IMR-90 (cell line): ENCODE results near the gene KRTAP5-4. TPM values are rescaled to one million over a fixed set of nuclear protein-coding genes. Genes with fewer than 3 reads are reported as not detected.

Experiments used
- ATAC-seq: fragments of 200-7000 bp; cut with Tn5 transposase; 2 replicates; pipeline ENCODE4 v1.9.1; 2020; ENCODE audit warnings: low read depth, mild to moderate bottlenecking, moderate library complexity
- BruUV-seq: library from RNA; stranded (reverse); fragments of 400-500 nt; replicated peaks from 2 replicates; lab custom pipeline; 2021; lab: Mats Ljungman, UMichigan
- CTCF ChIA-PET: fragments of 300-600 bp; formaldehyde crosslinking; extraction: SDS; loops from one replicate; lab custom pipeline; 2021; ENCODE audit warnings: antibody characterized with exemption; lab: Yijun Ruan, JAX
- POLR2A ChIA-PET: fragments of 300-600 bp; sonication (Branson Sonifier 250); formaldehyde crosslinking; loops from one replicate; lab custom pipeline; 2022; ENCODE audit warnings: antibody characterized with exemption; ENCODE audit not compliant: unreplicated experiment; lab: Charles Lee
- DNase-seq: peaks from one replicate; pipeline ENCODE4 v3.0.0; 2013
- H2AFZ ChIP-seq: replicated peaks from 2 replicates; pipeline ENCODE3; 2013; ENCODE audit warnings: low read length, mild to moderate bottlenecking; ENCODE audit not compliant: poor library complexity
- H2AK5ac ChIP-seq: 2 replicates; pipeline ENCODE4 v1.6.1; 2013; ENCODE audit warnings: low read depth, low read length, inconsistent platforms
- H2AK9ac ChIP-seq: replicated peaks from 2 replicates; pipeline ENCODE3; 2013; ENCODE audit warnings: mild to moderate bottlenecking, low read depth, low read length, moderate library complexity; ENCODE audit not compliant: poor library complexity
- H2BK120ac ChIP-seq: 2 replicates; pipeline ENCODE4 v1.6.1; 2013; ENCODE audit warnings: low read depth, low read length, inconsistent platforms
- H2BK15ac ChIP-seq: 3 replicates; pipeline ENCODE4 v1.6.1; 2013; ENCODE audit warnings: low read depth, low read length, inconsistent platforms
- H2BK20ac ChIP-seq: 2 replicates; pipeline ENCODE4 v1.6.1; 2013; ENCODE audit warnings: low read depth, mild to moderate bottlenecking, inconsistent platforms, low read length, moderate library complexity
- H2BK5ac ChIP-seq: 2 replicates; pipeline ENCODE4 v1.6.1; 2013; ENCODE audit warnings: mild to moderate bottlenecking, low read depth, low read length, inconsistent platforms; ENCODE audit not compliant: poor library complexity, severe bottlenecking
- H3K14ac ChIP-seq: replicated peaks from 2 replicates; pipeline ENCODE4 v1.6.1; 2013; ENCODE audit warnings: low read depth, low read length, inconsistent platforms
- H3K18ac ChIP-seq: 2 replicates; pipeline ENCODE4 v1.6.1; 2013; ENCODE audit warnings: low read depth, low read length, control low read depth
- H3K23ac ChIP-seq: 2 replicates; pipeline ENCODE4 v1.6.1; 2013; ENCODE audit warnings: low read depth, low read length, inconsistent platforms
- H3K27ac ChIP-seq: 2 replicates; pipeline ENCODE4 v1.5.1; 2013; ENCODE audit warnings: mild to moderate bottlenecking, control low read depth, low read length; ENCODE audit not compliant: insufficient read depth
- H3K27me3 ChIP-seq: 2 replicates; pipeline ENCODE4 v1.6.1; 2013; ENCODE audit warnings: low read length; ENCODE audit not compliant: control insufficient read depth, insufficient read depth
- H3K36me3 ChIP-seq: 2 replicates; pipeline ENCODE4 v1.6.1; 2013; ENCODE audit warnings: low read length, mixed read lengths; ENCODE audit not compliant: control insufficient read depth, insufficient read depth
- H3K4ac ChIP-seq: 2 replicates; pipeline ENCODE4 v1.6.1; 2013; ENCODE audit warnings: low read depth, low read length, inconsistent platforms
- H3K4me1 ChIP-seq: 2 replicates; pipeline ENCODE4 v1.6.1; 2013; ENCODE audit warnings: low read length, mixed read lengths; ENCODE audit not compliant: control insufficient read depth, insufficient read depth
- H3K4me2 ChIP-seq: 2 replicates; pipeline ENCODE4 v1.6.1; 2013; ENCODE audit warnings: low read depth, mild to moderate bottlenecking, control low read depth, low read length, moderate library complexity
- H3K4me3 ChIP-seq: 2 replicates; pipeline ENCODE4 v1.5.1; 2013; ENCODE audit warnings: low read depth, mild to moderate bottlenecking, control low read depth, low read length, moderate library complexity; ENCODE audit not compliant: insufficient read depth
- H3K56ac ChIP-seq: 2 replicates; pipeline ENCODE4 v1.6.1; 2013; ENCODE audit warnings: low read length, inconsistent platforms; ENCODE audit not compliant: insufficient read depth; ENCODE audit errors: extremely low read depth
- H3K79me1 ChIP-seq, 2 experiments: 2 replicates each; pipeline ENCODE4 v1.6.1; 2013; ENCODE audit warnings: low read length in 2 of 2, inconsistent platforms in 1 of 2, low read depth in 1 of 2
- H3K9ac ChIP-seq: 2 replicates; pipeline ENCODE4 v1.6.1; 2013; ENCODE audit warnings: low read depth, low read length, control low read depth
- H3K9me1 ChIP-seq: 2 replicates; pipeline ENCODE4 v1.6.1; 2013; ENCODE audit warnings: low read length, inconsistent platforms; ENCODE audit not compliant: insufficient read depth
- H3K9me3 ChIP-seq: 2 replicates; pipeline ENCODE4 v1.6.1; 2013; ENCODE audit warnings: low read length; ENCODE audit not compliant: control insufficient read depth, insufficient read depth
- H4K20me1 ChIP-seq: 2 replicates; pipeline ENCODE4 v1.6.1; 2013; ENCODE audit warnings: low read length, inconsistent platforms; ENCODE audit not compliant: insufficient read depth
- H4K5ac ChIP-seq: 2 replicates; pipeline ENCODE4 v1.6.1; 2013; ENCODE audit warnings: mild to moderate bottlenecking, low read depth, low read length, control low read depth
- H4K8ac ChIP-seq, 2 experiments: 2 replicates each; pipeline ENCODE4 v1.6.1; 2013; ENCODE audit warnings: low read depth in 2 of 2, low read length in 2 of 2, control low read depth in 1 of 2, inconsistent platforms in 1 of 2
- H4K91ac ChIP-seq: 2 replicates; pipeline ENCODE4 v1.6.1; 2013; ENCODE audit warnings: low read depth, low read length, inconsistent platforms; ENCODE audit not compliant: insufficient read depth
- CEBPB ChIP-seq: IDR thresholded peaks from 2 replicates; pipeline ENCODE4 v1.6.1; 2012; ENCODE audit warnings: low read depth, low read length, improper control_type of control experiment
- CHD1 ChIP-seq: IDR thresholded peaks from 2 replicates; pipeline ENCODE4 v1.6.1; 2012; ENCODE audit warnings: low read depth, low read length, improper control_type of control experiment
- CTCF ChIP-seq: conservative IDR thresholded peaks from 2 replicates; pipeline ENCODE4 v1.5.1; 2012; ENCODE audit warnings: mild to moderate bottlenecking, low read depth, low read length, improper control_type of control experiment
- ELK1 ChIP-seq: fragments of 150-350 bp; IDR thresholded peaks from 2 replicates; pipeline ENCODE4 v1.6.1; 2016; ENCODE audit warnings: low read depth, mild to moderate bottlenecking, low read length, moderate library complexity, borderline replicate concordance
- MAZ ChIP-seq: IDR thresholded peaks from 2 replicates; pipeline ENCODE4 v1.6.1; 2012; ENCODE audit warnings: low read depth, mild to moderate bottlenecking, low read length, improper control_type of control experiment, moderate library complexity, borderline replicate concordance
- NFE2L2 ChIP-seq: fragments of 150-350 bp; IDR thresholded peaks from 2 replicates; pipeline ENCODE4 v1.6.1; 2016; ENCODE audit warnings: low read depth, mild to moderate bottlenecking, low read length
- RAD21 ChIP-seq: IDR thresholded peaks from 2 replicates; pipeline ENCODE4 v1.6.1; 2012; ENCODE audit warnings: low read length, improper control_type of control experiment
- RCOR1 ChIP-seq: IDR thresholded peaks from 2 replicates; pipeline ENCODE4 v1.6.1; 2012; ENCODE audit warnings: mild to moderate bottlenecking, low read length, improper control_type of control experiment; ENCODE audit not compliant: insufficient replicate concordance
- RFX5 ChIP-seq: IDR thresholded peaks from 2 replicates; pipeline ENCODE4 v1.8.0; 2012; ENCODE audit warnings: low read depth, mild to moderate bottlenecking, low read length, moderate library complexity
- SMC3 ChIP-seq: fragments of 150-350 bp; IDR thresholded peaks from 2 replicates; pipeline ENCODE4 v1.6.1; 2016; ENCODE audit warnings: low read depth, mild to moderate bottlenecking, antibody characterized with exemption, low read length, moderate library complexity
- WGBS, 2 experiments: methylation state at CpG; one replicate each; pipeline versions ENCODE4 v1.1.5 to v1.1.7; 2013; ENCODE audit warnings: missing lambda C conversion rate in 2 of 2; ENCODE audit not compliant: insufficient read length in 1 of 2; ENCODE audit errors: extremely low coverage in 2 of 2; 5-methylcytosine and 5-hydroxymethylcytosine counted together
- dilution Hi-C: fragments of 300-500 bp; cut with HindIII; formaldehyde crosslinking; loops from one replicate; pipeline ENCODE4 v1.14.3; 2018; ENCODE audit warnings: low sequenced_read_pairs; ENCODE audit not compliant: unreplicated experiment
- in situ Hi-C: fragments of 300-500 bp; cut with MboI; formaldehyde crosslinking; loops from 3 replicates; pipeline ENCODE4 v1.14.3; 2019; ENCODE audit warnings: low sequenced_read_pairs, inconsistent platforms, mixed read lengths
- intact Hi-C: fragments of 100-400 bp; cut with micrococcal nuclease; formaldehyde crosslinking; loops from 2 replicates; pipeline ENCODE4 v1.10.0; 2022
- polyA plus RNA-seq, 3 experiments: library from polyadenylated mRNA; depleted of rRNA; stranded (reverse); fragments of >200 nt; gene quantifications; 2 replicates each; pipeline ENCODE4 v1.2.3, GENCODE V29; 2012; ENCODE audit warnings: low replicate concordance in 1 of 3
- total RNA-seq: library from RNA; depleted of rRNA; stranded (reverse); fragments of >200 nt; gene quantifications from 2 replicates; pipeline ENCODE4 v1.2.3, GENCODE V29; 2012

Gene KRTAP5-4
- total and polyA plus RNA-seq, 2 of the 4 experiments (the other 2 are of a cell fraction) = not detected

DNA sequence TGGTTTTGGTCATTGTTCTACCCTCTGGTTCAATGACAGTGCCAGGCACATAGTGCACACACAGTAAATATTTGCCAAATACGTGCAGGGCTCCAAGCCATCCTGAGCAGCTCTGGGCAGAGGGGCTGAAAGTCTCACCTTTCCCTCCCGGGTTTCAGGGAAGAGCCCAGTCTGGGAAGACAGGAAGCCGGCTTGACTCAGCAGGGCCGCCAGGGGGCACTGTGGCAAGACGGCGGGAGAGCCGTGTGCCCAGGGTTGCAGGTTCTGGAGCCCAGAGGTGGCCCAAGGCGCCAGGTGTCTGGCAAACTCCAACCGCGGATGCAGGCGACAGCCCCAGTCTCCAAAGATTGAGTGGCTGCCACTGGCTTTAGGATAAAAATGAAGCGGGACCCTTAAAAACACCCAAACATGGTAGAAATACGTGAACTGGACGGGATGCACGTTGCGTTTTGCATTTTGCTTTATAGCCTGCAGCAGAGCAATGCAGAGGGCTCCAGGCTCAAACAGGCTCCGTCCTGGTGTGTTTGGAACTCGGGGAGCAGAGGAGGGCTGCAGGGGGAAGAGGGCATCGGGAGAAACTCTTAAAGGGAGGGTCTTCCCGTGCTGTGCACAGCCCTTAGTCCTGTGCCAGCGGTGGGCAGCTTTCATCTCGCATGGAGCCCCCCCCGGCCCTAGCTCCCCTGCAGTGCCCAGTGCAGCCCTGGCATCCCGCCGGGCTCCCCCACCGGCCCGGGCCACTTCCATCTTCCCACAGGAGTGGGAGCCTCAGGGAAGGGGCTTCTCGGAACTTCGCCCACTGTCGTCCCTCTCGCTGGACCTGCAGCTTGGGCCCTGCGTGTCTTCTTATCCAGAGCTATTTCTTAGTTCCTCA, 18.4 kb upstream of the KRTAP5-4 start:
- ATAC-seq (peak; percentile 66; the same call in 1 of the 2 replicates), DNase-seq (no peak)
- TF ChIP-seq ELK1 (no peak), CEBPB (no peak), SMC3 (peak; percentile 32; the same call in 1 of the 2 replicates), RFX5 (no peak), RCOR1 (no peak), NFE2L2 (no peak), MAZ (no peak), RAD21 (0 out of 2 replicates have a peak, but pooled peaks have one; percentile 12), CTCF (peak; percentile 62), CHD1 (no peak)
- no peaks in the 10 kb centered on the region for H3K9me1 ChIP-seq
- WGBS, 2 experiments = 59% methylated on average over 6 of the region's 32 CpGs; no CpG with 5 or more reads in 1 of the 2 experiments
- no peak overlapping the region for H3K14ac ChIP-seq
- H3K36me3 ChIP-seq = no peaks in the 10 kb centered on the region
- H3K4me2 ChIP-seq = no peak overlapping the region
- H2AK9ac ChIP-seq = no peak overlapping the region
- no peak overlapping the region for H2BK5ac ChIP-seq
- no peak overlapping the region for H4K91ac ChIP-seq
- no peak overlapping the region for H3K9ac ChIP-seq
- H3K56ac ChIP-seq = no peak overlapping the region
- H2BK15ac ChIP-seq = no peak overlapping the region
- intact Hi-C loops = no loop called here
- H2BK120ac ChIP-seq = no peak overlapping the region
- no peak overlapping the region for H3K23ac ChIP-seq
- H4K20me1 ChIP-seq = no peaks in the 10 kb centered on the region
- no peak overlapping the region for H3K18ac ChIP-seq
- H3K4me1 ChIP-seq = no peaks in the 10 kb centered on the region
- no peak overlapping the region for H2BK20ac ChIP-seq
- peaks cover 54% of the 10 kb centered on the region for H3K27me3 ChIP-seq
- ChIA-PET CTCF (interaction anchor here (0.6 to 1.9 kb wide), 5 partner anchors 10 to 282 kb away, joined by 3 to 6 read pairs (median 3); no protein-coding TSS in a partner anchor), POLR2A (no interaction called here)
- in situ Hi-C loops = no loop called here
- no peak overlapping the region for H3K4me3 ChIP-seq
- no peak overlapping the region for H4K5ac ChIP-seq
- no peak overlapping the region for H2AK5ac ChIP-seq
- BruUV-seq = no TSS peak
- no peak overlapping the region for H4K8ac ChIP-seq
- no peak overlapping the region for H3K4ac ChIP-seq
- no peaks in the 10 kb centered on the region for H3K79me1 ChIP-seq
- dilution Hi-C loops = no loop called here
- no peaks in the 10 kb centered on the region for H3K9me3 ChIP-seq
- H2AFZ ChIP-seq = no peak overlapping the region
- H3K27ac ChIP-seq = no peak overlapping the region
